ENCODE results near the gene FKBP4. TPM values are rescaled to one million over a fixed set of nuclear protein-coding genes. Genes with fewer than 3 reads are reported as not detected.

Gene FKBP4
- total and polyA plus RNA-seq, 7 donors, result 62.4 to 122 (median 86.2) TPM

- H3K36me3 ChIP-seq (ENCODE audit: insufficient read depth in 1 of 2, low read depth in 1 of 2), result peaks cover 22 to 84% of the 10 kb centered on the region in 2 donors
- TF ChIP-seq, protein P1, sequence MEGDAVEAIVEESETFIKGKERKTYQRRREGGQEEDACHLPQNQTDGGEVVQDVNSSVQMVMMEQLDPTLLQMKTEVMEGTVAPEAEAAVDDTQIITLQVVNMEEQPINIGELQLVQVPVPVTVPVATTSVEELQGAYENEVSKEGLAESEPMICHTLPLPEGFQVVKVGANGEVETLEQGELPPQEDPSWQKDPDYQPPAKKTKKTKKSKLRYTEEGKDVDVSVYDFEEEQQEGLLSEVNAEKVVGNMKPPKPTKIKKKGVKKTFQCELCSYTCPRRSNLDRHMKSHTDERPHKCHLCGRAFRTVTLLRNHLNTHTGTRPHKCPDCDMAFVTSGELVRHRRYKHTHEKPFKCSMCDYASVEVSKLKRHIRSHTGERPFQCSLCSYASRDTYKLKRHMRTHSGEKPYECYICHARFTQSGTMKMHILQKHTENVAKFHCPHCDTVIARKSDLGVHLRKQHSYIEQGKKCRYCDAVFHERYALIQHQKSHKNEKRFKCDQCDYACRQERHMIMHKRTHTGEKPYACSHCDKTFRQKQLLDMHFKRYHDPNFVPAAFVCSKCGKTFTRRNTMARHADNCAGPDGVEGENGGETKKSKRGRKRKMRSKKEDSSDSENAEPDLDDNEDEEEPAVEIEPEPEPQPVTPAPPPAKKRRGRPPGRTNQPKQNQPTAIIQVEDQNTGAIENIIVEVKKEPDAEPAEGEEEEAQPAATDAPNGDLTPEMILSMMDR (IDR thresholded peaks at IDR 0.05), result no peak
- 46 to 57% (median 49%) methylated on average over 5 of the region's 5 CpGs for WGBS, 3 donors
- H3K4me1 ChIP-seq, result peaks cover 2% of the 10 kb centered on the region
- no peaks in the 10 kb centered on the region for H3K27me3 ChIP-seq (ENCODE audit: insufficient read depth in 3 of 3, low read length in 2 of 3)
- no peak overlapping the region for H3K27ac ChIP-seq
- intact Hi-C loops (cut with DNase I), result no loop called here
- H3K4me3 ChIP-seq, result no peak overlapping the region
- H3K9me3 ChIP-seq, result no peaks in the 10 kb centered on the region
- peak in 1 of 2 donors; percentile 73 for DNase-seq
- ATAC-seq, result peak; percentile 36 to 71 (median 60)
Observed at GRCh38 chr12:2804393-2805142, 9.8 kb downstream of the FKBP4 start.

DNA sequence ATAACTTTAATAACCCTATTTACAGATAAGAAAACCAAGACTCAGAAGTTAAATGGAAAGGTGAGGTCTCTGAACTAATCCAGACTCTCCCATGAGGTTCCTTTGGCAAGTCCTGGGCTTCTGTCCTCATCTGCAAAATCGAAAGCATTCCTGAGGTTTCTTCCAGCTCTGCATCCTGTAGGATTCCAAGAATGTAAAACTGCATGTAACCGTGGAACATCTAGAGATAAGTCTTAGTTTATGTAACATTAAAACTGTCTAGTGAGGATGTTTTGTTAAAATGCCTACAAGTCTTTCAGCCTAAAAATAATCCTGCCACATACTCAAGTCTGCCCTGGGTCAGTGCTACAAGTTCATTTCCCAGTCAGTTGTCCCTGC lies 10.4 kb downstream of the FKBP4 start:
- H3K9me3 ChIP-seq, result no peaks in the 10 kb centered on the region
- H3K4me3 ChIP-seq, result no peak overlapping the region
- TF ChIP-seq, protein P1 (IDR thresholded peaks at IDR 0.05), result no peak
- H3K36me3 ChIP-seq (ENCODE audit: insufficient read depth in 1 of 2, low read depth in 1 of 2), result peaks cover 18 to 78% of the 10 kb centered on the region in 2 donors
- DNase-seq, result no peak
- H3K27me3 ChIP-seq (ENCODE audit: insufficient read depth in 3 of 3, low read length in 2 of 3), result no peaks in the 10 kb centered on the region
- 43 to 55% (median 50%) methylated on average over 2 of the region's 2 CpGs for WGBS, 3 donors
- ATAC-seq, result no peak
- intact Hi-C loops (cut with DNase I), result no loop called here
- H3K27ac ChIP-seq, result no peak overlapping the region
- H3K4me1 ChIP-seq, result no peaks in the 10 kb centered on the region

DNA sequence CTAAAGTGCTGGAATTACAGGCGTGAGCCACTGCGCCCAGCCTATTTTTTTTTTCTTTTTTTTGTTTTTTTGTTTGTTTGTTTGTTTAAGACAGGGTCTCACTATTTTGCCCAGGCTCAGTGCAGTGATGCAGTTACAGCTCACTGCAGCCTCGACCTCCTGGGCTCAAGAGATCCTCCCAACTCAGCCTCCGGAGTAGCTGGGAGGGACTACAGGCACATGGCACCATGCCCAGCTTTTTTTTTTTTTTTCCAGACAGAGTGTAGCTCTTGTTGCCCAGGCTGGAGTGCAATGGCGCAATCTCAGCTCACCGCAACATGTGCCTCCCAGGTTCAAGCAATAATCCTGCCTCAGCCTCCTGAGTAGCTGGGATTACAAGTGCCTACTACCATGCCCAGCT lies 11.9 kb downstream of the FKBP4 start:
- DNase-seq, result no peak
- ATAC-seq, result no peak
- Histone ChIP-seq H3K36me3 (ENCODE audit: insufficient read depth in 1 of 2, low read depth in 1 of 2) (peaks cover 13 to 62% of the 10 kb centered on the region in 2 donors), H3K9me3 (no peaks in the 10 kb centered on the region), H3K4me1 (no peaks in the 10 kb centered on the region), H3K4me3 (no peak overlapping the region), H3K27ac (no peak overlapping the region), H3K27me3 (ENCODE audit: insufficient read depth in 3 of 3, low read length in 2 of 3) (no peaks in the 10 kb centered on the region)
- WGBS, 3 donors, result 87 to 93% (median 91%) methylated on average over 6 of the region's 6 CpGs
- intact Hi-C loops (cut with DNase I), result no loop called here
- TF ChIP-seq, protein P1 (IDR thresholded peaks at IDR 0.05), result no peak

DNA sequence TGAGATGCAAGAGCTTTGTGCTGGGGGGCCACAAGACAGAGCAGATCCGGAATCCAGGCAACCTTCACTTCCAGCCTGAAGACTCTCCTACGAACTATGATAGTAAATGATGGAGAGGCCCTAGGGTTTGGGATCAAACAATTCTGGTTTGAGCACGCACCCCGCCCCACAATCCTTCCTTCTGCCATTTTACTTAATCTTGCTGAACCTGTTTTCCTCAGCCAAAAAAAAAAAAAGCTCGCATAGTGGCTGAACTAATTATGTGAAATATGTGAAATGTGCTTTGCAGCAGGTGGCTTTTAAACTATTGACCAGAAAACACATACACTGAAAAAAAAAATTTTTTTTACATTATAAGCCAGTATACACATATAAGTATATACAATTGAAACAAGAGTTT lies 17.0 kb downstream of the FKBP4 start:
- ATAC-seq (no peak), DNase-seq (no peak)
- 70 to 81% (median 79%) methylated on average over 5 of the region's 5 CpGs for WGBS, 3 donors
- TF ChIP-seq, protein P1 (IDR thresholded peaks at IDR 0.05), result no peak
- Histone ChIP-seq H3K27me3 (ENCODE audit: insufficient read depth in 3 of 3, low read length in 2 of 3) (no peaks in the 10 kb centered on the region), H3K27ac (peak overlapping the region; percentile 94), H3K4me3 (peak overlapping the region; percentile 81), H3K36me3 (ENCODE audit: insufficient read depth in 1 of 2, low read depth in 1 of 2) (peaks cover 0 to 17% of the 10 kb centered on the region in 2 donors), H3K9me3 (no peaks in the 10 kb centered on the region), H3K4me1 (peaks cover 15% of the 10 kb centered on the region)
- intact Hi-C loops (cut with DNase I), result no loop called here

Measured in psoas muscle (tissue), 8 donors.